Nephron (organoid): ENCODE measurements around the gene ANKZF1.
A peak's percentile ranks its signal among the peaks of the same experiment; 100 is the strongest.

ENCODE experiments used
- H3K27ac Mint-ChIP-seq, 3 experiments: 2 replicates each; pipeline ENCODE4 v1.8.0; 2020; ENCODE audit warnings: mixed read lengths in 3 of 3, mild to moderate bottlenecking in 2 of 3, moderate library complexity in 1 of 3
- H3K27me3 Mint-ChIP-seq: 2 replicates; pipeline ENCODE4 v1.8.0; 2021; ENCODE audit warnings: low read depth, mild to moderate bottlenecking, moderate library complexity, mixed read lengths
- H3K36me3 Mint-ChIP-seq: 2 replicates; pipeline ENCODE4 v1.8.0; 2020; ENCODE audit warnings: low read depth, mixed read lengths
- H3K4me1 Mint-ChIP-seq: 2 replicates; pipeline ENCODE4 v1.8.0; 2020; ENCODE audit warnings: mixed read lengths
- H3K4me3 Mint-ChIP-seq, 3 experiments: 2 replicates each; pipeline ENCODE4 v1.8.0; 2020; ENCODE audit warnings: mild to moderate bottlenecking in 3 of 3, mixed read lengths in 3 of 3, moderate library complexity in 2 of 3
- H3K9me3 Mint-ChIP-seq: 2 replicates; pipeline ENCODE4 v1.8.0; 2020; ENCODE audit warnings: mixed read lengths
- TF ChIP-seq, protein P1 (sequence below), 3 experiments: fragments of 200-600 bp; sonication (generic); IDR thresholded peaks; one replicate each; pipeline ENCODE4 v1.5.0; 2021; ENCODE audit warnings: antibody characterized with exemption in 3 of 3; ENCODE audit not compliant: unreplicated experiment in 3 of 3

The ANKZF1 gene

DNA sequence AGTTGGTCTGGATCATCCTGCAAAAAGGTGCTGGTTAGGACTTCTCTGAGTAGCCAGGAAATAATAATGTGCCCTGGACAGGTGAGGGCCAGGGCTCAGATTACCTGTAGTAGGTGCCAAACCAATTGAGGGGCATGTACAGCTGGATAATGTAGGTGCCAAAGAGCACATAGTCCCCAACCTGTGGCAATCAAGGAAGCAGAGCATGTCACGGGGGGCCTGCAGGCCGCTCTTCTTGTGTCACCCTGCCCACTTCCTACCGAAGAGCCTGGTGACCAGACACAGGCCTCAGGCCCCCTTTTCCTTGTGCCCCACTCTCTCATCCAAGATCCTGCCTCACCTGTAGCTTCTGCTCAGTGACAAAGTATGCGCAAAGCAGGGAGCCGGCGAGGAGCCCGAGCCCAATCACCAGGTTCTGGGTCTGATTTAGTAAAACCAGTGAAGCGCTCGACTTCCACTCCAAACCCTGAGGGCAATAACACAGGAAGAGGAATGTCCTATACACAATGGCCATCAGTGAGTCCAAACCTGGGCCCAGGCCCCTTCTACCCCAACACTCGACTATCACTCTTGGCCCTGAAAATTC lies 16.0 kb upstream of the ANKZF1 start:
- no peaks in the 10 kb centered on the region for H3K27me3 Mint-ChIP-seq
- peaks cover 39% of the 10 kb centered on the region for H3K36me3 Mint-ChIP-seq
- no peaks in the 10 kb centered on the region for H3K9me3 Mint-ChIP-seq
- H3K4me1 Mint-ChIP-seq, result peaks cover 17% of the 10 kb centered on the region
- TF ChIP-seq, protein P1, sequence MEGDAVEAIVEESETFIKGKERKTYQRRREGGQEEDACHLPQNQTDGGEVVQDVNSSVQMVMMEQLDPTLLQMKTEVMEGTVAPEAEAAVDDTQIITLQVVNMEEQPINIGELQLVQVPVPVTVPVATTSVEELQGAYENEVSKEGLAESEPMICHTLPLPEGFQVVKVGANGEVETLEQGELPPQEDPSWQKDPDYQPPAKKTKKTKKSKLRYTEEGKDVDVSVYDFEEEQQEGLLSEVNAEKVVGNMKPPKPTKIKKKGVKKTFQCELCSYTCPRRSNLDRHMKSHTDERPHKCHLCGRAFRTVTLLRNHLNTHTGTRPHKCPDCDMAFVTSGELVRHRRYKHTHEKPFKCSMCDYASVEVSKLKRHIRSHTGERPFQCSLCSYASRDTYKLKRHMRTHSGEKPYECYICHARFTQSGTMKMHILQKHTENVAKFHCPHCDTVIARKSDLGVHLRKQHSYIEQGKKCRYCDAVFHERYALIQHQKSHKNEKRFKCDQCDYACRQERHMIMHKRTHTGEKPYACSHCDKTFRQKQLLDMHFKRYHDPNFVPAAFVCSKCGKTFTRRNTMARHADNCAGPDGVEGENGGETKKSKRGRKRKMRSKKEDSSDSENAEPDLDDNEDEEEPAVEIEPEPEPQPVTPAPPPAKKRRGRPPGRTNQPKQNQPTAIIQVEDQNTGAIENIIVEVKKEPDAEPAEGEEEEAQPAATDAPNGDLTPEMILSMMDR (IDR thresholded peaks at IDR 0.05; ENCODE audit: unreplicated experiment in 3 of 3), result no peak
- no peak overlapping the region for H3K4me3 Mint-ChIP-seq
- H3K27ac Mint-ChIP-seq, result no peak overlapping the region

DNA sequence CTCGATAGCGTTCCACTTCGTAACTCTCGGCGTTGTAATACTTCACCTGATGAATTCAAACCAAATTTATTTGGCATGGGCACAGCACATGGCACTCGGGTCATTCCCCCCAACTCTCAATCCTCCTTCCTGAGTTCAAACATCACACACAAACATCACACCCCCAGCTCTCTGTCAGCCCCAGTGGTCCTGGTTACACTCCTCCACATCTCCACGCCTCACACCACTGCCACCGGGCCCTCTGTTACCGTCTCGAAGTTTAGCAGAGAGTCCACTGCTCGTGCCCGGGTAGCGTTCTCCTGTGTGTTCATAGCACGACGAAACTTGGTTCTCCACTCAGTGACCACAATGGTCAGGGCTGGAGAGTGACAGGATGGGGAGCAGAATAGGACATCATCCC lies 15.5 kb upstream of the ANKZF1 start:
- TF ChIP-seq, protein P1 (IDR thresholded peaks at IDR 0.05; ENCODE audit: unreplicated experiment in 3 of 3), result no peak
- Mint-ChIP-seq H3K36me3 (peaks cover 36% of the 10 kb centered on the region), H3K27me3 (no peaks in the 10 kb centered on the region), H3K27ac (peak overlapping the region in 1 of 3 experiments; percentile 92), H3K4me3 (no peak overlapping the region), H3K9me3 (no peaks in the 10 kb centered on the region), H3K4me1 (peaks cover 21% of the 10 kb centered on the region)

DNA sequence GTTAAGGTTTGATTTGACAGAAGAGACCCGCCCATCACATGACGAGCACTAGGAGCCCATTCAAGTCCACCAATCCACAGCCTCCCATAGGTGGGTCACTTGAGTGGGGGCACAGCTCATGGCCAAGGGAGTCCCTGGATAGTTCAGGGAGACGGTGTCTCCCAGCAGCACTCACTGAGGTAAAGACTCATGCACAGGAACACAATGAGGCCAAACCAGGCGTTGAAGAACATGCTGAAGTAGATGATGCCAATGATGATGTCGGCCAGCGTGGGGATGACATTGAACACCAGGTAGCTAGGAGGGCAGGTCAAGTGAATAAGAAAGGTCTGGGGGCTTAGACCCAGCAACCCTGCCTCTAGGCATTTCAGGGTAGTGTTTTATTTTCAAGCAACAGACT lies 14.8 kb upstream of the ANKZF1 start:
- Mint-ChIP-seq H3K36me3 (peaks cover 36% of the 10 kb centered on the region), H3K27me3 (no peaks in the 10 kb centered on the region), H3K4me3 (peak overlapping the region; percentile 33 to 43 (median 39)), H3K9me3 (no peaks in the 10 kb centered on the region), H3K27ac (peak overlapping the region in 1 of 3 experiments; percentile 92), H3K4me1 (peaks cover 27% of the 10 kb centered on the region)
- TF ChIP-seq, protein P1 (IDR thresholded peaks at IDR 0.05; ENCODE audit: unreplicated experiment in 3 of 3), result no peak

DNA sequence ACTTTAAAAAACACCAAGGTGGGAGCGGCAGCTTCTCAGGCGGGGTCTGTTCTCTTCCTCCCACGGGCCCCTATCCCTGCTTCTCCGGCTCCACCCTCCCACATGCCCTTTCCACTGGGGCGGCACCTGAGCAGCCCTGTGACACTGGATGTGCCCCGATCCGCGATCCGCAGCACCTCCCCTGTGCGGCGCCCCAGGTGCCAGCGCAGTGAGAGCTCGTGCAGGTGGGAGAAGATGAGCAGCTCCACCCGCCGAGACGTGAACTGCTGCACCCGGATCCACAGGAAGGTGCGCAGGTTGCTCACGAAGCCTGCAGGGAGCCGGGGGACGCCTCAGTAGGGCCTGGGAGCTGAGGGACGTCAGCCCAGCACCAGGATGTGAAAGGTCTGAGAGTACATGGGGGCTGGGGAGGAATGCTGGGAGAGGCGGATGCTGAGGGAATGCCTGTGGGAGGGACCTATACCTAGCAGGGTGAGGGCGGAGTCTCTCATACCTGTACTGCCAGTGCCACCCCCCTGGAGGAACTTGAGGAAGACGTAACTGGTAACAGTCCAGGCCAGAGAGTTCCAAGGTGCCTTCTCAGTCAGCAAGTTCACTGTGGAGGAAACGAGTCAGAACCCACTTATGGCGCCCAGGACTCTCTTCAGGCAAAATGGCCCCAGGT lies 13.6 kb upstream of the ANKZF1 start:
- TF ChIP-seq, protein P1 (IDR thresholded peaks at IDR 0.05; ENCODE audit: unreplicated experiment in 3 of 3), result no peak
- Mint-ChIP-seq H3K4me1 (peaks cover 28% of the 10 kb centered on the region), H3K9me3 (no peaks in the 10 kb centered on the region), H3K4me3 (peak overlapping the region in 1 of 3 experiments; percentile 31), H3K36me3 (peaks cover 28% of the 10 kb centered on the region), H3K27me3 (no peaks in the 10 kb centered on the region), H3K27ac (peak overlapping the region in 1 of 3 experiments; percentile 92)

DNA sequence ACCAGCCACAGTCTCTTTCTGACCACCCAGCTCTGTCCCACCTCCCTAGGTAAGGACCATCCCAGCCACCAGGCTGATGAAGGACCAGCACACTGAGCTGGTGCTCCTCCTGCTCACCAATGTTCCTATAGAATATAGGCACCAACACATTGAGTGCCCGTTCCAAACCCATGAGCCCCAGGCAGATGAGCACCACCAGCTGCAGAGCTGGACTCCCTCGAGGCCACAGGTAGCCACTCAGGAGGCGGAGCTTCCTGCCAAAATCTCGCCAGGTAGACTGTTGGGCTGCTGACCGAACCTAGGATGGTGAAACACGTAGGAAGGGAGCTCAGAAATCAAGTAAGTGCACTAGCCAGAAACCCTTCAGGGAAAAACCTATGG lies 13.1 kb upstream of the ANKZF1 start:
- Mint-ChIP-seq H3K4me3 (peak overlapping the region; percentile 46 to 77 (median 65)), H3K36me3 (peaks cover 30% of the 10 kb centered on the region), H3K27ac (peak overlapping the region in 2 of 3 experiments; percentile 48 to 84), H3K4me1 (peaks cover 32% of the 10 kb centered on the region), H3K27me3 (no peaks in the 10 kb centered on the region), H3K9me3 (no peaks in the 10 kb centered on the region)
- TF ChIP-seq, protein P1 (IDR thresholded peaks at IDR 0.05; ENCODE audit: unreplicated experiment in 3 of 3), result no peak
